HL-60 (cell line): ENCODE measurements around the gene PARD6G.

ENCODE experiments used
- DNase-seq, 2 experiments: peaks; one replicate each; pipeline ENCODE4 v3.0.0-alpha.2; 2010 to 2020; ENCODE audit warnings: low read depth in 1 of 2, low spot score in 1 of 2
- H3K27ac ChIP-seq: fragments of 250-450 bp; sonication (Bioruptor Pico); replicated peaks from 2 replicates; pipeline ENCODE4 v1.5.1; 2020; ENCODE audit warnings: mild to moderate bottlenecking, moderate library complexity
- H3K27me3 ChIP-seq: fragments of 250-450 bp; sonication (Bioruptor Pico); 2 replicates; pipeline ENCODE4 v1.5.1; 2021; ENCODE audit warnings: mild to moderate bottlenecking, moderate library complexity; ENCODE audit not compliant: insufficient read depth, poor library complexity, severe bottlenecking
- H3K4me3 ChIP-seq: replicated peaks from 2 replicates; pipeline ENCODE4 v1.5.1; 2011; ENCODE audit warnings: mild to moderate bottlenecking, control low read depth, low read length; ENCODE audit not compliant: insufficient read depth
- CTCF ChIP-seq: IDR thresholded peaks from one replicate; pipeline ENCODE4 v1.5.1; 2011; ENCODE audit warnings: low read length, control low read depth, inconsistent platforms; ENCODE audit not compliant: insufficient read depth
- GABPA ChIP-seq: IDR thresholded peaks from 2 replicates; pipeline ENCODE4 v1.6.1; 2012; ENCODE audit warnings: low read depth
- POLR2AphosphoS5 ChIP-seq: IDR thresholded peaks from 2 replicates; pipeline ENCODE4 v1.6.1; 2012; ENCODE audit warnings: low read depth
- REST ChIP-seq: IDR thresholded peaks from 2 replicates; pipeline ENCODE4 v1.6.1; 2012; ENCODE audit warnings: low read depth; ENCODE audit not compliant: insufficient replicate concordance
- SPI1 ChIP-seq: IDR thresholded peaks from 2 replicates; pipeline ENCODE4 v1.6.1; 2012; ENCODE audit warnings: low read depth, mild to moderate bottlenecking, borderline replicate concordance

Gene PARD6G

GRCh38 chr18:80244956-80245730 is 2.2 kb downstream of the PARD6G start:
- DNase-seq, result no peak
- no peak overlapping the region for H3K27ac ChIP-seq
- peaks cover 10% of the 10 kb centered on the region for H3K27me3 ChIP-seq
- no peak overlapping the region for H3K4me3 ChIP-seq
- no peak for TF ChIP-seq GABPA
- no peak for TF ChIP-seq POLR2AphosphoS5
- TF ChIP-seq CTCF, result no peak
- no peak for TF ChIP-seq SPI1
- no peak for TF ChIP-seq REST

GRCh38 chr18:80244167-80244566 is 3.1 kb downstream of the PARD6G start:
- Histone ChIP-seq H3K27me3 (peaks cover 10% of the 10 kb centered on the region), H3K4me3 (no peak overlapping the region), H3K27ac (no peak overlapping the region)
- TF ChIP-seq REST (no peak), SPI1 (no peak), GABPA (no peak), POLR2AphosphoS5 (no peak), CTCF (no peak)
- DNase-seq, result no peak

GRCh38 chr18:80243204-80243603 is 4.1 kb downstream of the PARD6G start:
- DNase-seq, result no peak
- H3K27me3 ChIP-seq, result peaks cover 10% of the 10 kb centered on the region
- no peak overlapping the region for H3K4me3 ChIP-seq
- no peak for TF ChIP-seq GABPA
- TF ChIP-seq POLR2AphosphoS5, result no peak
- no peak for TF ChIP-seq REST
- TF ChIP-seq SPI1, result no peak
- TF ChIP-seq CTCF, result no peak
- no peak overlapping the region for H3K27ac ChIP-seq
